CD4-positive, alpha-beta T cell treated with Interleukin-4 for 1 hour (primary cell): Measurements from ENCODE around the gene ACAA2.
"Not testable (repeated sequence)": the region's sequence is repeated elsewhere in the genome, so short reads cannot be mapped to it uniquely, and the experiment has no call there.

Experiments used
- DNase-seq, 2 donors: peaks; one replicate each; pipeline ENCODE4 v3.0.0-alpha.2; 2020 to 2022

Gene ACAA2

DNA sequence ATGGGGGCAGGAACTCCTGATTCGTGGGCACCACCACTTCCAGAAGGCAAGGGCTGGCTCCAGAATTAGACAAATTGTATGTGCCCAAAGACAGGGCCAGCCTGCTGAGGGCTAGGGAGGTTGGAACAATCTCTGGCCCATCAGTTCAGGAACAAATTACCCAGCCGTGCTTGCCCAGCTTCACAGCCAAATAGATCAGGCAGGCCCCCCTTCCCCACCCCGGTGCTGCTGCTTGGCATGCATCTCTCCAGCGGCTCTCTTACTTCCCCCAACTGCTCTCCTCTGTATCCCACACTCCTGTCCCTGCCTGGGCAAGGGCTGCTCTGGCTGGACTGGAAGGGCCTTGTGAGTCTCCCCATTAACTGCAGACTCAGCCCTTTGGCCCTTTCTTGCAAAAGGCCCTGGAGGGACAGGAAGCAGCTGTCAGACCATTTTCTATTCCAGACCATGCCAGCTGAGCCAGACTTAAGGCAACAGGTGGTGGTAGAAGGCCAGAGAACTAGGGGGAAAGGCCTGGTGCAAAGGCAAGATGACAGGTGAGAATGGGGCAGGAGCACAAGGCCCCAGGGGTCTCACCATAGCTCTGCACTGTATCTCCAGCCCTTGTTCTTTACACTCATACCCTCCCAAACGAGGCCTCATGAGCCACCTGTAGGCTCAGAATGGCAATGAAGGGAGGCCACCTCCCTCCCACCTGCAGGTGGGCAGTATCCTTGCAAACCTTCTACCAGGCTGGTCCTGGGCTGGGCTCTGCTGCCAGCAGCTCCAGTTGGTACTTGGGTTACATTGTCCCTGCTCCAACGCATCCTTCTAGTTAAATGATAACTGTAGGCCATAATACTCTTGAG is 30.7 kb upstream of the ACAA2 start:
- no peak for DNase-seq

DNA sequence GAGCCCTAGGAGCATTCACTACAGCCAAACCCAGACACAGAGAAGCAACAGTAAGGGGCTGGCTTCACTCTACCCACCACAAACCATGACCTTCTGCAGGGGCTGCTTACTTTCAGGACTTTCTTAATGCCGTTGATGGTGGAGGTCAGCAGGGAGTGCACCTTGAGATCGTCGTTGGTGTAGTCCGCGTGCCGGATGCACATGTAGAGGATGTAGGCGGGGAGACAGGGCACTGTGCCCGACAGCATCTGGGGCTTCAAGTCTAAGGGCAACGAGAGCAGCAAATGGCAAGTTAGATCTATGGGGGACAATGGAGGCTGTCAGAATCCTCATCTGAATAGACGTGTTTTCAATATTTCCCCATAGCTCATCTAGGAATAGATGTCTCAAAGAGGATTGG is 29.8 kb upstream of the ACAA2 start:
- no peak for DNase-seq

DNA sequence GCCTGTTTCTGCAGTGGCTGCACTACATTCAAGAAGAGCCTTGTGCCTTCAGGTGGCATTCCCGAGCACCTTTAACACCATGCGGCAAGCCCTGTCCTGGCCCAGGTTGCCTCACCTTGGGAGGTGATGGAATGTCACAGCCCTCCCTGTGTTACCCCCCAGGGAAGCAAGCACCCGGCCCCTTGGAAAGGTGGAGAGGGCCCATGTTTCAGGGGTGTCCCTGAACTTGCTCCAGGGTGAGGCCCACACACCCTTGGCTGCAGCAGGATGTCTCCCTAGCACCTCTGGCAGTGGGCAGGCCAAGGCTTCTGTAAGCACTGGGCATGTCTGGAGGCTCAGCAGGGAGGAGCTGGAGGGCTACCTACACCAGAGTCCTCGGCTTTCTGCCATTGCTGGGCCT is 29.3 kb upstream of the ACAA2 start:
- DNase-seq: no peak

DNA sequence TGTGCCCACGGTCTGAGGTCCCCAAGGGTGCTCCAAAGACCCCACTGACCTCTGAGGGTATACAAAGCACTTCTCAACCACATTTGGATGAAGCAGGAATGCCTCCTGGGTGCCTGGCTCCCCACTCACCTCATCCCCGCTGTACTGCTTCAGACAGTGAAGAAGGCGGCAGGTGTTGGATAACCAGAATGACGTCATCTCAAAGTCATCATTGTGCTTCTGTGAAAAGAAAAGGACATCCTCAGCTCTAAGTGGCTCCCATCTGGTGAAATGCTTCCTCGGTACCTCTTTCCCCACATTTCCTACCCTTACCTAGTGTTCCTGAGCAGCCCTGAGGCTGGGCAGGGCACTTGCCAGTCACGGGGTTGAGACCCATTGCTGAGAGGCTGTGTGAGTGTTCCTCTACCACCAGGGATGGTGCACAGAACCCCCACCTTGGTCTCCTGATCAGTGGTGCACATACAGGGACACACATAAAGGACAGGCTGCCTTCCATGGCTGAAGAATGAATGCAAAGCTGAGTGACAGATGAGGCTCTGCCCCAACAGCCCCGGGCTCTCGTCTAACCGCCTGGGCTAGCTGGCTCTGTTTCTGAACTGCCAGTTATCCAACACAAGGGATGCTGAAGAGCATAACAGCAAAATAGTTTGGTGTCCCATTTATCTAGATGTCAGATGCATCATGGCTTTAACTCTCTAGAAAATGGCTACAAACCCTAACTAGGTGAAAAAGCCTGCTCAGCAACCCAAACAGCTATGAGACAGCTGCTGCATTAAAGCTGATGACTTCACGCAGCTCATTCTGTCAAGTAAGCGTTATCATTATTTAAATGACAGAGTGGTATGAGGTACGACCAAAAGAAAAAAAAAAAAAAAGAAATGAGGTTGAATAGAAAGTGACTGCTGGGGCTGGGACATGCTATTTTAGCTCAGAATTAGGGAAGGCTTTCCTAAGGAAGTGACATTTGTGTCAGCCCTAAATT is 28.2 kb upstream of the ACAA2 start:
- no peak for DNase-seq

DNA sequence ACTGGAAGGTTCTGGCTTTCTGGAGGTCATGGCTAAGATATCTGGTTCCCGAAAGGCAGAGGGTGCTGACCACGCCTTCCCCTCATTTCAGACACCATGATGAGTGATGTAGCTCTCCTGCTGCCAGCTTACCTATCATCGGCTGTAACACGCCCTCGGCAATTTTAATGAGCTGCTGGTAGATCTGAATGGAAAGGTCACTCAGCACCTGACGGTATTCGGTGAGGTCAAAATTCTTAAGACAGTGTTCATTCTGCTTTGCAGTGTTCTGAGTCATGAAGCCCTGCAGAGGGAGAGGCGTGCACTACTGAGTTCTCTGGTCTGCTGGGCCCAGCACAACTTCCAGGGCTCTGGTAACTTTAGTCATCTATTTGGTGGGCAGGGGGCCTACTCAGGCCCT is 25.7 kb upstream of the ACAA2 start:
- no peak for DNase-seq

DNA sequence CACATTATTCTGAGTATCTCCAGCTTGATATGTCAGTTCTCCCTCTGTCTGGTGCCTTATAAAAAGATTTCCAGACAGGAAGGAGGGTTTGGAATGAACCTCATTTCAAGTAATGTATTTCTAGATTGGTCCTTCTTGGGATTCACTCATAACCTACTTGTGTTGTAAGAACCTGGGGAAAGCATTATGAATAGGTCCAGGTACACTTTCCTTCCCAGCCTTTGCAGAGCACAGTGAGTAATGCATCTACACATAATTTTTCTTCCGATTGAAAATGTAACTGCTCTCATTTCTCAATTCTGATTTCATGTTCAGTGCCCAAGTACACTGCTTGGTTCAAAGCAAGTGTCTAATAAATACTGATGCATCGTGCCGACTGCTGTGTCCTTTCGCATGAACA is 25.0 kb upstream of the ACAA2 start:
- no peak for DNase-seq

DNA sequence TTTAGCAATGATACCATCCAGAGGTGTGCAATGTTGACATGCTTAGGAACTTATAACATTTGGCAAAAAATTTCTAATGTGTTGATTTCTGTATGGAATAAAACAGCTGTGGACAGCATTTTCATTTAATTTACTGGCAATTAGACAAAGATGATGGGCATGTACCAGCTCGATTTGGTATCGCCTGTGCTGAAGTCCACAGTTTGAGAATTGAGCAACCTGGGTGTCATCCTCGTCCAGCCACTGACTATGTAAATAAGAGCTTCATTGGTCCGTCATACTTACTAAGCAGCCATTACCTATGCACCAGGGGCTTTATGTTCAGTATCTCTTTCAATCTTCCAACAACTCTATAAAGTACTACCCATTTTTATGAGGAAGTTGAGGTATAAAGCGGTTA is 24.6 kb upstream of the ACAA2 start:
- no peak for DNase-seq

DNA sequence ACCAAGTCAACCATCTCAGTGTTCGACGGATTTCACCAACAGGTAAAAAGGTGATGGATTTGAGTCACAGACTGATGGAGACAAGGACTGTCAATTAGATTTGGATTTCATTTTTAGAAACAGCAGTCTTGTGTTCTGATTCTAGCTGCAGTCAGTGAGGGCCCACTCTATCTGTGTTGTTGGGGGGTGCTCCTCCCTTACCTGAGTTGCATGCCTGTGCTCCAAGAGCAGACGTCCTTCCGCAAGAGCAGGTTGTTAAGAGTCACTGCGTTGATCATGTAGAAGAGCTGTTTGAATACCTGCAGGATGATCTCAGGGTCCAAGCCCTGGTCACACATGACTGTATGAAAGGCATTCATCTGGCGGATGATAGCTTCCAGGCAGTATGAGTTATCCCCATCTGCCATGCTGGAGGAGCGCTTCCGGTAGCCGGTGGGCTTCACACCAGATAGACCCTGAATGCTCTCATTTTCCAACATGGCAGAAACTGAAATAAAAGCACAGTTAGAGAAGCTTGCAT is 24.0 kb upstream of the ACAA2 start:
- DNase-seq: not testable (repeated sequence)

DNA sequence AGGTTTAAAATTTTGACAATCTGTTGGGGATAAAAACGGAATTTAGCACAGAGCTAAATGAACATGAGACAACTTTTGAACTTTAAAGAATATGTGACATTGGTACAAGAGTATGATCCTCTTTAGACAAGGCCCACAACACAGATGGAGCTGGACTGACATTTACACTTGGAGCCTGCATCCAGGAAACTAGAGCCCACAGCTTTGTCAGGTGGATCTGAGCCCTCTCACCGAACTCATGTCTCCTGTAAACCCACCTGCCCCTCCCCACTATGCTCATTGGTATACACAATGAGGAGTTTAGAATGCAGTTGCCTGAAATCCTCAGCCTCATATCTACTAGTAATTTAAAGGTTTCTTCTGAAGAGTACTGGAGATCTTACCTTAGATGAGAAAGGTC is 22.1 kb upstream of the ACAA2 start:
- DNase-seq: no peak

DNA sequence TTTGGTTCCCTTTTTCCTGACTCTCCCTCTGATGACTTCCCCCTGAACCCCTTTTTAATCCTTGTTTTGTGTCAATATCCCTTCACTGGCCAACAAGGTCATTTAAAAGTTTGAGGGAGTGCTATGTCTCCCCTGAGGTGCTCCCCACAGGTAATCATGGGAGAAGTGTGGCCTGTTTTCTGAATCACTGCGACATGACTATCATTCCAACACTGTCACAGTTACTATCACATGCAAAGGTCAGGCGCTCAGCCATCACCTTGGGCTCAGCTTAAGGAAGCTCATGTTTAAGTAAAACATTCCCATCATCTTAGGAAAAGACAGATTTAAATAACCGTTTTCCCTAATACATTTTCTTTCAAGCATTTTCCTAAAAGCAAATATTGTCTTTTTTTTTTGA is 20.9 kb upstream of the ACAA2 start:
- no peak for DNase-seq

DNA sequence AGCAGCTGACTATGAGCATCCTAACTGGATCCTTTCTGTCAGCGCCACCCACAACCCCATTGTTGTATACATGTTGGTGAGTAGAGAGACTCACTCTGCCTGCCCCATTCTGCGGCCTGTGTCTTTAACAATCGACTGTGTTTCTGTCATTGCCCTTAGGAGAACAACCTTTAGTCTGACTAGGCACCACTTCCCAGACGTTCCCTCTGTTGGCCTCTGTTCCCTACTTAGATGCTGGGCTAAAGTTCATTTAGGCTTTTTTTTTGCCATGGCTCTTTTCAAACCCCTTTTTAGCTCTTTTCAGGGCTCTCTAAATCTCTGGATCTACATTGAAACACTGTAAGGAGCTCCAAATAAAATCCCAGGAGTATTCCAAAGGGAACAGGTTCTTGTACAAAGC is 20.5 kb upstream of the ACAA2 start:
- no peak for DNase-seq

DNA sequence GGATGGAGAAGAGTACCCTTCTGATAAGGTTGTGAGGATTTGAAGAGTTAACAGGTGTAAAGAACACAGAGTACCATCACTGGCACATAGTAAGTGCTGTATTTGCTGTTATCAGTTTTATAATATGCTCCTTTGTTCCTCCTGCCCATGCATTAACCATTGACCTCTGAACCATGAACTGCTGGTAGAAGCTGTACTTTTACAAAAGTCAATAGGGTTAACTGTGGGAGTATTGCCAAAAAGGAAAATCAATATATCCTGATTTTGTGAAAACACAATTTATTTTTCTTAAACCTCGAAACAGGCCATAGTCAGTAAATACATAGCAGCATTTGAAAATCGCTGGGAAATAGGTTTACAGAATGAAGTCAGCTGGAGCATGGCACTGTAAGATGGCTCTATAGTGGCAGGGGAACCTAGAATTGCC is 18.9 kb upstream of the ACAA2 start:
- DNase-seq: no peak

DNA sequence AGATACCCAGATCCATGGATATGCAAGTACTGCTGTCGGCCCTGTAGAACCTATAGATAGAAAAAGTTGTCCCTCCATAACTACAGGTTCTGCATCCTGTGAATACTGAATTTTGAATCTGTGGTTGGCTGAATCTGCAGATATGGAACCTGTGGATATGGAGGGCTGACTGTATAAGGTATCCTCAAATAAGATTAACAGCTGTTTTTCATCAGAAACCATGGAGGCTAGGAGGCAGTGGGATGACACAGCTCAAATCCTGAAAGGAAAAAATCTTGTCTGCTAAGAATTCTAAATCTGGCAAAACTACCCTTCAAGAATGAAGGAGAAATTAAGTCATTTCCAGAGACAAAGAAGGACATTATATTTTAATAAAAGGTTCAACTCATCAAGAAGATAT is 14.7 kb upstream of the ACAA2 start:
- DNase-seq: no peak

DNA sequence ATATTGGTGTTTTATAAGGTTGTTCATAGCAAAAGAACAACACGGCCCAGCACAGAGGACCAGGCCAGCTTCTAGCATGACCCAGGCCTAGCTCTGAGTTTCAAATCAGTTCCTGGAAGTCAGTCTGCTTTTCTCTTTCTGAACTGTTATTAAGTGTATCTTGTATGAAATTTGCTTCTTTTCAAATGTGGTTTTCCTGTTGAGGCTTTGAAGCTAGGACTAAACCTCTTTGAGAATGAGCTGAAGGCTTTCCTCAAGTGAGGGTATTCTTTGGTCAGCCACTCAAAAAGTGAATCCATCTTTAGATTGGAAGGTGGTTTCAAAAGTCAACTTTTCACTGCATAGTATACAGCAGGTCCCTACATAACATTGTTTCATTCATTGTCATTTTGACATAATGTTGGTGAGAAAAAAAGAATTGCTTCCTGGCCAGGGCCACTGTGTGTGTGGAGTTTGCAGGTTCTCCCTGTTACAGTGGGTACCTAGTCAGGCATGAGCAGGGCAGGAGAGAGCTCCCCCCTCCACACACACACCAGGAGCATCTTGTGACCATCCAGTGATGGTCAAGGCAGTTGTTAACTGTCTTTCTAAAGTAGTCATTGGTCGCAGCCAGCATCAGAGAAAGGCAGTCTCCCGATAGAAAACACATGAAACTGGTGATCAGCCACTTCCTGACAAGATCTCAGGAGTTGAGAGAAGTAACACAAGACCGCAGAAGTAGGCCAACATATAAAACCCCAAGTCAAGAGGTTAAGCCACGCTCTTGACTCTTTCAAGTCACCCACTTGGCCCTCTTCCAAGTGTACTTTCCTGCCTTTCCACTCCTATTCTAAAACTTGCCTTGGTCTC is 6.7 kb upstream of the ACAA2 start:
- peak; percentile 52 to 72 for DNase-seq

DNA sequence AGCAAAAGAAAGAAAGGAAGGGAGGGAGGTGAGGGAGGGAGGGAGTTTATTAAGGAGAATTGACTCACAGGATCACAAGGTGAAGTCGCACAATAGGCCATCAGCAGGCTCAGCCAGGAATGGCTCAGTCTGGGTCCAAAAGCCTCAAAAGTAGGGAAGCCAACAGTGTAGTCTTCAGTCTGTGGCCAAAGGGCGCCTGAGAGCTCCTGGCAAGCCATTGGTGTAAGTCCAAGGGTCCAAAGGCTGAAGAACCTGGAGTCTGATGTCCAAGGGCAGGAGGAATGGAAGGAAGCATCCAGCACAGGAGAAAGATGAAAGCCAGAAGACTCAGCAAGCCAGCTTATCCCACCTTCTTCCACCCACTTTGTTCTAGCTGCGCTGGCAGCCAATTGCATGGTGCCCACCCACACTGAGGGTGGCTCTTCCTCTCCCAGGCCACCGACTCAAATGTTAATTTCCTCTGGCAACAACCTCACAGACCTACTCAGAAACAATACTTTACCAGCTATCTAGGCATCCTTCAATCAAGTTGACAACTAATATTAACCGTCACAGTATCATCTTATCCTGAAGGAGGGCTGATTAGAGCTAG is 5.8 kb upstream of the ACAA2 start:
- DNase-seq: no peak

DNA sequence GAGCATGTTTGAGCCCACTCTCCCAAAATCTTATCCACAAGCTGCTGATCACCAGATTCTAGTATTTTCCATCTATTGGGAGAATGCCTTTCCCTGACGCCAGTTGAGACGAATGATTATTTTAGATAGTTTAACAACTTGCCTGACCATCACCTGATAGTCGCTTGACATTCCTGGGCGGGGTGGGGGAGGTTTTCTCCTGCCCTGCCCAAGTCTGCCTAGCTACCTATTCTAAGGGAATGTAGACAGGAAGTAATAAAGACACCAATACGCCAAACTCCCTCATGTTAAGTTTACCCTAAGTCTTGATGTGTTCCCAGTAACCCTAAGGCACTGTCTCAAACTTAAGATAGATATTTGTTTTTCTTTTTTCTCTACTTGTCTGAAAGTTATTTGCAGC is 4.6 kb upstream of the ACAA2 start:
- DNase-seq: no peak

DNA sequence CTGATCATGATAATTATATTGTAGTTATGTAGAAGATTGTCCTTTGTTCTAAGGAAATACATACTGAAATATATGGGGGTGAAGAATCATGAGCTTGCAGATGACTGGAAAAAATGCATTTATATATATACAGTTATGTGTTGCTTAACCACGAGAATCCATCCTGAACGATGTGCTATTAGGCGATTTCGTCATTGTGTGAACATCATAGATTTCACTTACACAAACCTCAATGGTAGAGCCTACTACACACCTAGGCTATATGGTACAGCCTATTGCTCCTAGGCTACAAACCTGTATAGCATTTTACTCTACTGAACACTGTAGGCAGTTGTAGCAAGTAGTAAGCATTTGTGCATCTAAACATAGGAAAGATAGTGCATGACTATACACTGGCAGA is 2.6 kb upstream of the ACAA2 start:
- no peak for DNase-seq

DNA sequence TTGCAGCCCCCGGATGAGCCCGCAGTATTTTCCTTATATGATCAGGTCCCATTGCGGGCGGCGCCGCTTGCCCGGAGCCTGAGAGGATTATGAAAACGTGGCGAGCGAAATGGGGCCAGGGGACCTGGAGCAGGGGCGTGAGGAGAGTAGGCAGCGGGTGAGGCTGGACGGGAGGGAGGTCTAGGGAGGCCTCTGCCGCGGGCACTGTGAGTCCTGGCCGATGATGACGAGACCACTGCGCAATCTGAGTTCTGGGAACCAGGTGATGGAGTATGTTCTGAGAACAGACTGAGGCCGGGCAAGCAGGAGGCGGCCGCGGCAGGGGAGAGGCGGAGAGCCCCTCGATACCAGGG is 790 bp upstream of the ACAA2 start:
- peak; percentile 63 to 76 for DNase-seq

DNA sequence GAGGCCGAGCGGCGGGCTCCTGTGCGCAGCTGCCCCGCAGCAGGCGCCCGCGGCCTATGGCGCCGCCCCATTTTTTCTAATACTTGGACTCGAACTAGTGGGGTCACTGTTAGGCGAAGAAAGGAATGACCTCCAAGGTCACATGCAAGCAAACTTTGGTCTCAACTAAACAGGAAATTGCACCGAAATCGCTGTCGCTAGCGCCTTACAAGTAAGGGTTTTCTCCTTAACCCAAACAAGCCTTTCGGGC is 339 bp downstream of the ACAA2 start:
- DNase-seq: no peak

DNA sequence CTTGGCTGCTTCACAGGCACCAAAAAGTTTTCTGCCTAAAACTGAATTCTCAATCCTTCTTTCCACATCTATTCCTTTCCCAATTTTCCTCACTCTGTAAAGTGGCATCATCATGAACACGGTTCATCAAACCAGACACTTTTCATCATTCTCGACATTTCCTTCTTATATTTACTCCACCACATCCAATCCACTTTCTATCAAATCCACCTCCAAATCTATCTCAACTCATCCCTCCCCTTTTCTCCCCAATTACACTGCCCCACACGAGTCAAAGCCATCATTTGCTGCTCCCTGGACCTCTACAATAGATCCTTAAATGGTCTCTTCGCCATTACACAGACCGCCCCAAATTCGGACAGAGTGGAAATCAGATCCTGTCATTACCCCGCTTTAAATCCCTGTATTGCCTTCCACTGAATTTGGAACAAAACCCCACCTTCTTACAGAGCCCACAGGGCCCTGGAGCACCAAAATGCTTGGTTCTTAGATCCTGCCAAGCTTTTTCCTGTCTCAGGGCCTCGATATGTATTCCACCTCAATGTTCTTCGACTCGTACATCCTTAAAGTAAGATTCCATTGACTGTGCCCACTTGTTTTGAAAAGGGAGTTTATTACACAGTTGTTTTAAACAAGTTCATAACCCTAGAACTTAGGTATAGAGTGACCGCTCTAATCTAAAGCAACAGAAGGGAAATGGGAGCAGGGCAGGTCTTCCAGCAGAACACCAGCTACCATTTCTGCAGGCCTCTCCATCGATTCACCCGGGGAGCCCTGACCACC is 856 bp downstream of the ACAA2 start:
- no peak for DNase-seq

DNA sequence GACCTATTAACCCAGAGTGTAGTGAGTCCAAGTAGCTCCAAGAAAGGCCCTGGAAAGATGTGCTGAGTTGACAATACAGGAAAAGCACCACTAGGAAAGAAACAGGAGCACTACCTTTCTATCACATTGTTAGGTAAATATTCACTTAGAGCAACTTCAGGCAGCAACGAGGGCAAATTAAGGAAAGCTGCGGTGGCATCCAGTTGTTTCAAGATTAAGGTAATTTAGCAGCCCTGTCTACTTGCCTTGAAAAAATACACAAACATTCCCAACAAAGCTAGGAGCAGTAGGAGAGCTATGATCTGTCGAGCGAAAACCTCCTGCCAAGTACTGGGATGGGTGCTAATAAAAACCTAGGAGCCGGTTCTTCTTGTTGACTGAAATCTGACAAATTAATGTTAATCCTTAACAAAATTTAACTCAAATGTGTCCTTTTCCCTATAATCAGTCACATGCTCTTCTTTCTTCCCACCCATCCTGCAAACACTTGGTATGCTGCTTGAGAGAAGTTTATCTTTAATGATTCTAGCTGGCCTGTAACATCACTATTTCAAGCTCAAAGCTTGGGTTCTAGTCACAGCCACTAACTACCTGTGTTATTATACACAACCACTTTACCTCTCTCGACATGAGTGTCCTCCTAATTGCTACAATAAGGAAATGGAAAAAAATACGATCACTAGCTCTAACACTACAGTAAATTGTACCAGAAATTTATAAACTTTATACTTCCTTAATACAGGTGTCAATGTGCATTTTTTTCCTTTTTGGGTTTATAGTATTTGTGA is 2.0 kb downstream of the ACAA2 start:
- DNase-seq: no peak
